GM12801 (cell line): ENCODE measurements around the gene KCNT1.

Experiments used
- CTCF ChIP-seq: IDR thresholded peaks from one replicate; pipeline ENCODE4 v1.5.1; 2011; ENCODE audit warnings: control low read depth; ENCODE audit not compliant: insufficient read length; ENCODE audit errors: extremely low read depth

Gene KCNT1

GRCh38 chr9:135790850-135791249 is 88.9 kb downstream of the KCNT1 start:
- no peak for TF ChIP-seq CTCF

GRCh38 chr9:135791431-135792267 is 89.7 kb downstream of the KCNT1 start:
- TF ChIP-seq CTCF: no peak

- no peak for TF ChIP-seq CTCF
Measured at GRCh38 chr9:135792268-135793128, 90.5 kb downstream of the KCNT1 start.

GRCh38 chr9:135793221-135794056 is 91.5 kb downstream of the KCNT1 start:
- TF ChIP-seq CTCF: no peak

GRCh38 chr9:135794057-135794335 is 92.0 kb downstream of the KCNT1 start:
- TF ChIP-seq CTCF: no peak

GRCh38 chr9:135794361-135794885 is 92.4 kb downstream of the KCNT1 start:
- no peak for TF ChIP-seq CTCF

- no peak for TF ChIP-seq CTCF
Measured at GRCh38 chr9:135795391-135795790, 93.4 kb downstream of the KCNT1 start.
